ENCODE data around the gene ZNHIT6. TPM values are rescaled to one million over a fixed set of nuclear protein-coding genes. Genes with fewer than 3 reads are reported as not detected.

The ZNHIT6 gene
- total RNA-seq, 1 donor from 2014 or later, result 12.9 TPM

- H3K36me3 ChIP-seq, result no peaks in the 10 kb centered on the region
- no peaks in the 10 kb centered on the region for H3K27me3 ChIP-seq
- no peak overlapping the region for H3K27ac ChIP-seq
- no peak overlapping the region for H3K4me3 ChIP-seq
- peaks cover 5% of the 10 kb centered on the region for H3K9me3 ChIP-seq
- no peak for TF ChIP-seq CTCF (IDR thresholded peaks at IDR 0.05)
- intact Hi-C loops (cut with DNase I), result no loop called here
- DNase-seq (no peak), ATAC-seq (no peak)
- H3K4me1 ChIP-seq, result peaks cover 17% of the 10 kb centered on the region
Observed at GRCh38 chr1:85624361-85624760, 83.9 kb downstream of the ZNHIT6 start.

DNA sequence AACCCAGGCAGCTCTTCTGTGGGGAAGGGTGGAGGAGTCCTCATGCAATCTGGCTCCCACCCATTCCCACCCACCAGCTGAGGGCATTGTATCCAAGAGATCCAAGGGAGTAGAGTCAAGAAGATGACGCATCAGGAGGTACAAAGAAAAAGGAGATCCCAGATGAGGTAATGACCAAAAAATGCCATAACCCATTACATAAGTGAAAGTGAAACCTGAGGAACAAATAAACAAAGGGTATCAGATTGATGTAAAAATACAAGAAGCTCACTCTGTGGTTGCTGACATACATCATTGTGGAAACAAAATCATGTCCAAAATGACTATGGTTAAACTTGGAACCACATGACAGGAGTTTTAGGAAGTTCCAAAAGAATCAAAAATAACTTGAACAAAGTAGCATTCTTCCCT lies 85.2 kb downstream of the ZNHIT6 start:
- Histone ChIP-seq H3K9me3 (peaks cover 5% of the 10 kb centered on the region), H3K27ac (no peak overlapping the region), H3K27me3 (no peaks in the 10 kb centered on the region), H3K4me1 (peaks cover 4% of the 10 kb centered on the region), H3K36me3 (no peaks in the 10 kb centered on the region), H3K4me3 (no peak overlapping the region)
- DNase-seq, result no peak
- no peak for ATAC-seq
- intact Hi-C loops (cut with DNase I), result no loop called here
- no peak for TF ChIP-seq CTCF (IDR thresholded peaks at IDR 0.05)

DNA sequence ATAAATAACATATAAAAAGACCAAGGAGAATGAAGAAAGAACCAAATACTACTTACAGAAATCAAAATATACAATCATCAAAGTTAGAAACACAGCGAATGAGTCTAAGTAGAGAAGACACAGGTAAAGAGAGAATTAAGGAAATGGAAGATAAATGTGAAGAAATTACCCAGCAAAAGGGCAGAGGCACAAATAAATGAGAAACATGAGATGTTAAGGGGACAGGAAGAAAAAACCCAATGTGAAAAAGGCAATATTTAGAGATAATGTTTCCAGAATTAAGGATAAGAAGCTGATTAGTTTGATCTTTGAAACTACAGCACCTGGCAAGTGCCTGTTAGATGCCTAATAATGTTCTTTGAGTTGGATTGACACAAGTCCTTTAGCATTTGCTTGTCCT lies 86.8 kb downstream of the ZNHIT6 start:
- DNase-seq (no peak), ATAC-seq (no peak)
- Histone ChIP-seq H3K27ac (no peak overlapping the region), H3K4me1 (no peaks in the 10 kb centered on the region), H3K9me3 (peaks cover 5% of the 10 kb centered on the region), H3K36me3 (no peaks in the 10 kb centered on the region), H3K27me3 (no peaks in the 10 kb centered on the region), H3K4me3 (no peak overlapping the region)
- intact Hi-C loops (cut with DNase I), result no loop called here
- TF ChIP-seq CTCF (IDR thresholded peaks at IDR 0.05), result no peak

DNA sequence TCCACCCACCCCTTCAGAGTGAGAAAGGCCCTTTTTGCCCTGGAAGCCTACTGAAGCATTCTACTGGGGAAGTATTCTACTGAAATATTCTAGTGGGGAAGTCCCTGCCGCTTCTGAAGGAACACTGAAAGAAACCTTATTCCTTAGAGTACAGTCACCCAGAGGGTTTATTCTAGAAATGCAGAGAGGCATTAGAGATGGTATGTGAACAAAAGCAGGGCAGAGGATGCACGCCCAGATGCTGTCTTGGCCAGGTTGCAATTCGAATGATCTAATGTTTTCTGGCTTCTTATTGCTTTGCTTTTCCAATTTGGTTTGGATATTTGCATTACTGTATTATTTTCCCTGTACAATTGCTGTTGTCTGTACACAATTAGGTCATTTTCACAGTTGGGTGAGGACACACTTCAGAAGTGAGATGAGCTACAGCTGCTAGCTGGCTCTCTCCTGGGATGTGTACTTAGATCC lies 90.6 kb downstream of the ZNHIT6 start:
- peaks cover 6% of the 10 kb centered on the region for H3K4me1 ChIP-seq
- no peak for ATAC-seq
- intact Hi-C loops (cut with DNase I), result no loop called here

DNA sequence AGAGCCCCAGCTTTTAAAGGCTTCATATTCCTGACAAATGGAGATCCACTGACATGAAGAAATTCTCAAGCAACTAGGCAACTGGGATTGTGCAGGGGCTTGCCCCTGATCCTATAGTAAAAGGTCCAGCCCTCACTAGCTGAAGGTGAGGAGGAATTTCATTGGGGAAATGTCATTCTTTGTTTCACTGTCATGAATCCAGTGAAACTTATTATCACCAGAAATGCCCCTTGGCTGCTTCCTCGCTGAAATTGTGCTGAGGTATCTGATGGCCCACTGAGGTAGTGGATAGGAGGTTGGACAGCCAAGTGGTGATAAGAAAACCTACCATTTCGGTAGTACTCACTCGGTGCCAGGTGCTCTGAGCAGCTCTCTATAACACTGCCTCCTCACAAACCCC lies 91.5 kb downstream of the ZNHIT6 start:
- H3K4me1 ChIP-seq, result peaks cover 14% of the 10 kb centered on the region
- H3K9me3 ChIP-seq, result peaks cover 5% of the 10 kb centered on the region
- H3K36me3 ChIP-seq, result no peaks in the 10 kb centered on the region
- H3K4me3 ChIP-seq, result no peak overlapping the region
- H3K27me3 ChIP-seq, result no peaks in the 10 kb centered on the region
- intact Hi-C loops (cut with DNase I), result no loop called here
- no peak for DNase-seq
- H3K27ac ChIP-seq, result no peak overlapping the region
- no peak for ATAC-seq
- TF ChIP-seq CTCF (IDR thresholded peaks at IDR 0.05), result no peak

More for the DNA sequence above, 90.6 kb downstream of the ZNHIT6 start:
- Histone ChIP-seq H3K4me3 (no peak overlapping the region), H3K27me3 (no peaks in the 10 kb centered on the region), H3K9me3 (peaks cover 5% of the 10 kb centered on the region), H3K27ac (no peak overlapping the region), H3K36me3 (no peaks in the 10 kb centered on the region)
- no peak for DNase-seq
- no peak for TF ChIP-seq CTCF (IDR thresholded peaks at IDR 0.05)

DNA sequence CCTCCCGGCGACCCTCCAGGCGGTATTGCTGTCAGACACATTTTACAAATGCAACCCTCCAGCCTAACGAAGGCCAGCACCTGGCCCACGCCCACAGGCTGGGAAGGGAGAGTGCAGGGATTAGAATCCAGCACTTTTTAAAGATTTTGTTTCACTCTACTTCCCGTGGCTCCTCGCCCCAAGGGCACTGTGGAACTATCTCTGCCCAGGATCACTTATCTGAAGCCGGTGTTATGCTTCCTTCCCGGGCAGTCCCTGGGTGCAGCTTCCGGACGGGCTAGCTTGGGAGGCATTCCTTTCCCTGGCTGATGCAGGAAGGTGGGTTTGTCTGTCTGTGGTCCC lies 91.9 kb downstream of the ZNHIT6 start:
- no peak overlapping the region for H3K4me3 ChIP-seq
- H3K36me3 ChIP-seq, result no peaks in the 10 kb centered on the region
- H3K9me3 ChIP-seq, result peaks cover 5% of the 10 kb centered on the region
- H3K4me1 ChIP-seq, result peaks cover 18% of the 10 kb centered on the region
- no peak for ATAC-seq
- no peak for DNase-seq
- intact Hi-C loops (cut with DNase I), result no loop called here
- no peak overlapping the region for H3K27ac ChIP-seq
- no peaks in the 10 kb centered on the region for H3K27me3 ChIP-seq
- no peak for TF ChIP-seq CTCF (IDR thresholded peaks at IDR 0.05)

Measured in upper lobe of right lung (tissue), 1 donor.